Endodermal cell (in vitro differentiated cells): ENCODE measurements around the gene MAST1. TPM values are rescaled to one million over a fixed set of nuclear protein-coding genes. Genes with fewer than 3 reads are reported as not detected.

ENCODE experiments used
- DNase-seq: peaks from one replicate; pipeline ENCODE4 v3.0.0-alpha.2; 2017
- H3K27ac ChIP-seq: 2 replicates; pipeline ENCODE4 v1.5.1; 2013; ENCODE audit warnings: mild to moderate bottlenecking, low read depth, low read length, moderate library complexity
- H3K27me3 ChIP-seq: 2 replicates; pipeline ENCODE4 v1.6.1; 2013; ENCODE audit warnings: mild to moderate bottlenecking, low read length, moderate library complexity; ENCODE audit not compliant: insufficient read depth, control insufficient read depth, poor library complexity, severe bottlenecking
- H3K36me3 ChIP-seq: 2 replicates; pipeline ENCODE4 v1.7.0; 2013; ENCODE audit warnings: mild to moderate bottlenecking, low read length, moderate library complexity; ENCODE audit not compliant: control insufficient read depth, insufficient read depth
- H3K4me1 ChIP-seq: one replicate; pipeline ENCODE4 v1.7.0; 2013; ENCODE audit warnings: low read length; ENCODE audit not compliant: control insufficient read depth, insufficient read depth
- H3K4me3 ChIP-seq: 2 replicates; pipeline ENCODE4 v1.5.1; 2013; ENCODE audit warnings: mild to moderate bottlenecking, low read length, moderate library complexity
- H3K9ac ChIP-seq: 2 replicates; pipeline ENCODE4 v1.6.1; 2013; ENCODE audit warnings: mild to moderate bottlenecking, low read length, moderate library complexity; ENCODE audit not compliant: poor library complexity, severe bottlenecking; ENCODE audit errors: extremely low read depth
- H3K9me3 ChIP-seq: 2 replicates; pipeline ENCODE4 v1.6.1; 2013; ENCODE audit warnings: mild to moderate bottlenecking, low read length, moderate library complexity; ENCODE audit not compliant: control insufficient read depth
- H3K27ac Mint-ChIP-seq: 2 replicates; pipeline ENCODE4 v1.8.0; 2020; ENCODE audit warnings: mixed read lengths
- H3K27me3 Mint-ChIP-seq: 2 replicates; pipeline ENCODE4 v1.8.0; 2021; ENCODE audit warnings: mild to moderate bottlenecking, mixed read lengths; ENCODE audit not compliant: insufficient read depth
- H3K36me3 Mint-ChIP-seq: 2 replicates; pipeline ENCODE4 v1.8.0; 2020; ENCODE audit warnings: low read depth, mixed read lengths
- H3K4me1 Mint-ChIP-seq: 2 replicates; pipeline ENCODE4 v1.8.0; 2020; ENCODE audit warnings: mixed read lengths
- H3K4me3 Mint-ChIP-seq: 2 replicates; pipeline ENCODE4 v1.8.0; 2020; ENCODE audit warnings: mild to moderate bottlenecking, moderate library complexity, mixed read lengths
- H3K9me3 Mint-ChIP-seq: 2 replicates; pipeline ENCODE4 v1.8.0; 2020; ENCODE audit warnings: mild to moderate bottlenecking, mixed read lengths
- CTCF ChIP-seq: fragments of 200-600 bp; sonication (generic); conservative IDR thresholded peaks from 2 replicates; pipeline ENCODE4 v1.5.0; 2021; ENCODE audit warnings: antibody characterized with exemption, mild to moderate bottlenecking
- WGBS, 2 experiments: methylation state at CpG; one replicate each; pipeline versions ENCODE4 v1.1.5 to v1.1.7; 2013; ENCODE audit warnings: missing lambda C conversion rate in 2 of 2, mixed read lengths in 1 of 2; ENCODE audit not compliant: insufficient coverage in 1 of 2, insufficient read length in 1 of 2; 5-methylcytosine and 5-hydroxymethylcytosine counted together
- total RNA-seq, 2 donors: library from RNA; stranded (reverse); fragmentation: NEBNext Ultra II Directional in 1 of 2; extraction: Animal tissue kit (Norgen Biotek cat#: 25700) in 1 of 2; gene quantifications; 2 replicates in 1 of 2; 3 replicates in 1 of 2; pipeline ENCODE4 v1.2.1, GENCODE V29; 2021

MAST1 gene
- total RNA-seq, 2 donors from 2014 or later, result 6.9 to 18.5 TPM

- H3K4me1 ChIP-seq, result peaks cover 5% of the 10 kb centered on the region
- Mint-ChIP-seq H3K4me3 (peak overlapping the region; percentile 74), H3K4me1 (peaks cover 22% of the 10 kb centered on the region), H3K27me3 (peaks cover 9% of the 10 kb centered on the region), H3K9me3 (no peaks in the 10 kb centered on the region), H3K36me3 (peaks cover 10% of the 10 kb centered on the region), H3K27ac (peak overlapping the region; percentile 53)
- no peak for DNase-seq
- peak overlapping the region; percentile 86 for H3K4me3 ChIP-seq
- peaks cover 10% of the 10 kb centered on the region for H3K36me3 ChIP-seq
- H3K27ac ChIP-seq, result no peak overlapping the region
- TF ChIP-seq CTCF, result no peak
- 83 to 84% methylated on average over 3 to 7 of the region's 7 CpGs for WGBS, 2 experiments
- H3K27me3 ChIP-seq, result peaks cover 9% of the 10 kb centered on the region
- H3K9me3 ChIP-seq, result no peaks in the 10 kb centered on the region
- peak overlapping the region; percentile 89 for H3K9ac ChIP-seq
Observed at GRCh38 chr19:12794196-12794941, 43.9 kb upstream of the MAST1 start.

- H3K27ac Mint-ChIP-seq, result no peak overlapping the region
- Histone ChIP-seq H3K27me3 (peaks cover 9% of the 10 kb centered on the region), H3K27ac (no peak overlapping the region), H3K4me1 (peaks cover 5% of the 10 kb centered on the region), H3K36me3 (peaks cover 16% of the 10 kb centered on the region), H3K9ac (no peak overlapping the region), H3K4me3 (no peak overlapping the region), H3K9me3 (no peaks in the 10 kb centered on the region)
- no peaks in the 10 kb centered on the region for H3K9me3 Mint-ChIP-seq
- peaks cover 9% of the 10 kb centered on the region for H3K27me3 Mint-ChIP-seq
- TF ChIP-seq CTCF, result no peak
- peaks cover 15% of the 10 kb centered on the region for H3K36me3 Mint-ChIP-seq
- peaks cover 22% of the 10 kb centered on the region for H3K4me1 Mint-ChIP-seq
- DNase-seq, result no peak
- peak overlapping the region; percentile 74 for H3K4me3 Mint-ChIP-seq
- 95% methylated on average over 6 to 9 of the region's 9 CpGs for WGBS, 2 experiments
Observed at GRCh38 chr19:12794971-12795381, 43.3 kb upstream of the MAST1 start.

DNA sequence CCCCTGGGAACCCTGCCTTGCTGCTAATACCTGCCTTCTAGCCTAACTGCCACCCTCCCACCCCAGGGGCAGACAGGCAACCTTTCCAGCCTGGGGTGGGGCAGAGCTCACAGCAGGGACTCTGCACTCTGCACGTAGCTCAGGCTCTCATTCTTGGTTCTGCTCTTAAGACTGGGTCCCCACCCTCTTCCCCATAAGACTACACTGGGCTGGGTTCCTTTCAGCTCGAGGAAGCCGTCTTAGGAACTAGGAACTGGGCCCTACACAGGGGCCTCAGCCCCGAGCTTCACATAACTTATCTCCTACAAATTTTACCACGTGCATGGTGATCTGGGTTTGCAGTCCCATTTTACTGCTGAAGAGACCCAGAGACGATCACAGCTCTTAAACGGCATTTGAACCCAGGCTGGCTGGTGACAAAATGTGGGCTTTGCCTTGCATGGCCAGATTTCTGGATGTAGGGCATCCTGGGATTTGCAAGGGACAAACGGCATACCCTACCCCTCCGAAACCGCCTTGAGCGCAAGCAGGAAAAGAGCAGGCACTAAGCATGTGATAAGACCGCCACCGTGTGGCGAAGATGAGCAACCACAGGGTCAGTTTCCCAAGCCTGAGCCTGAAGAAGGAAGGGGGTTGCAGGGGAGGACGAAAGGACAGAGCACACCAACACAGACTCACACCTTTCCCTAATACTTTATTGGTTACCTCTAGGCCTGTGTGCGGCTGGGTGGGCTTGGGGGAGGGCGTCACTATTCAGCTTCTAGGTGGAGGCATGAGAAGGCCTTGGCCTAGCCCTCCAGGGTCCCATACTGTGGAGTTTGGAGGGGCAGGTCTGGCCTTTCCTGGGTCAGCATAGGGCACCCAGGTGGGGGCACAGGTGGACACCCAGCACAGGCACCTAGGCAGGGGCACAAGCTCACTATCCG, 41.9 kb upstream of the MAST1 start:
- peaks cover 5% of the 10 kb centered on the region for H3K4me1 ChIP-seq
- WGBS, 2 experiments, result 25 to 39% methylated on average over 7 to 18 of the region's 18 CpGs
- TF ChIP-seq CTCF, result peak; percentile 97
- no peak overlapping the region for H3K27ac ChIP-seq
- DNase-seq, result peak; percentile 94
- Mint-ChIP-seq H3K27me3 (no peaks in the 10 kb centered on the region), H3K9me3 (no peaks in the 10 kb centered on the region), H3K36me3 (peaks cover 15% of the 10 kb centered on the region), H3K4me1 (peaks cover 20% of the 10 kb centered on the region), H3K27ac (peak overlapping the region; percentile 45), H3K4me3 (no peak overlapping the region)
- no peaks in the 10 kb centered on the region for H3K27me3 ChIP-seq
- no peaks in the 10 kb centered on the region for H3K9me3 ChIP-seq
- no peak overlapping the region for H3K4me3 ChIP-seq
- no peak overlapping the region for H3K9ac ChIP-seq
- peaks cover 22% of the 10 kb centered on the region for H3K36me3 ChIP-seq
